ENCODE measurements around the gene EPPIN. TPM values are rescaled to one million over a fixed set of nuclear protein-coding genes. Genes with fewer than 3 reads are reported as not detected.

Gene EPPIN
- total RNA-seq, 1 experiment from 2014 or later, result 0.26 TPM

DNA sequence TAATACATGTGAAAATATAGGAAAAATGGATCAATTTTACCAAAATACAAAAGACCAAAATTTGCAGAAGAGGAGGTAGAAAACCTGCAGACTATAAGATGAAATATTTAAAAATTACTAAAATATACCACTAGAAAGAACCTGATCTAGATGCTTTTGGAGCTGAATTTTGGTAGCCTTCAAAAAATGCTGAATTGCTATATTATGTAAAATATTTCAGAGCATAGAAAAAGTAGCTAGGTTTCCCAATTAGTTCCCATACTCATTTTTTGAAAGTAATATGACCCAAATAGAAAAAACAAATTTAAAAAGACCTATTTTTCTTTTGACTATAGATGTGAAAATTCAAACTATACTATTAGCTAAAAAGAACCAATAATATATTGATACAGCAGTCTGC lies 3.6 kb upstream of the EPPIN start:
- ATAC-seq (no peak), DNase-seq (ENCODE audit: low spot score) (no peak)
- ChIA-PET CTCF (interaction anchor here (0.7 to 2.3 kb wide), 2 partner anchors 25 to 220 kb away, joined by 4 to 10 read pairs; no protein-coding TSS in a partner anchor), POLR2A (no interaction called here)
- peaks cover 23% of the 10 kb centered on the region for H3K9me3 Mint-ChIP-seq
- no peak overlapping the region for H3K4me3 Mint-ChIP-seq
- H3K27me3 Mint-ChIP-seq (ENCODE audit: low read depth), result no peaks in the 10 kb centered on the region; the same call in 1 of the 2 replicates
- no peak overlapping the region for H3K27ac Mint-ChIP-seq
- 0 out of 2 replicates have a peak, but pooled peaks cover 9% of the 10 kb centered on the region for H3K36me3 Mint-ChIP-seq
- TF ChIP-seq, protein P1, sequence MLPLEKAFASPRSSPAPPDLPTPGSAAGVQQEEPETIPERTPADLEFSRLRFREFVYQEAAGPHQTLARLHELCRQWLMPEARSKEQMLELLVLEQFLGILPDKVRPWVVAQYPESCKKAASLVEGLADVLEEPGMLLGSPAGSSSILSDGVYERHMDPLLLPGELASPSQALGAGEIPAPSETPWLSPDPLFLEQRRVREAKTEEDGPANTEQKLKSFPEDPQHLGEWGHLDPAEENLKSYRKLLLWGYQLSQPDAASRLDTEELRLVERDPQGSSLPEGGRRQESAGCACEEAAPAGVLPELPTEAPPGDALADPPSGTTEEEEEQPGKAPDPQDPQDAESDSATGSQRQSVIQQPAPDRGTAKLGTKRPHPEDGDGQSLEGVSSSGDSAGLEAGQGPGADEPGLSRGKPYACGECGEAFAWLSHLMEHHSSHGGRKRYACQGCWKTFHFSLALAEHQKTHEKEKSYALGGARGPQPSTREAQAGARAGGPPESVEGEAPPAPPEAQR (CRISPR knock-in tag; IDR thresholded peaks at IDR 0.05), result no peak
- TF ChIP-seq TEAD1 (CRISPR knock-in tag; IDR thresholded peaks at IDR 0.05), result no peak
- no peak for TF ChIP-seq RELA (CRISPR knock-in tag; IDR thresholded peaks at IDR 0.05; ENCODE audit: borderline replicate concordance)
- no peak for TF ChIP-seq KAT7 (CRISPR knock-in tag; IDR thresholded peaks at IDR 0.05; ENCODE audit: borderline replicate concordance)
- no peak for TF ChIP-seq ZNF263 (CRISPR knock-in tag; IDR thresholded peaks at IDR 0.05; ENCODE audit: low read depth)
- TF ChIP-seq, protein P2, sequence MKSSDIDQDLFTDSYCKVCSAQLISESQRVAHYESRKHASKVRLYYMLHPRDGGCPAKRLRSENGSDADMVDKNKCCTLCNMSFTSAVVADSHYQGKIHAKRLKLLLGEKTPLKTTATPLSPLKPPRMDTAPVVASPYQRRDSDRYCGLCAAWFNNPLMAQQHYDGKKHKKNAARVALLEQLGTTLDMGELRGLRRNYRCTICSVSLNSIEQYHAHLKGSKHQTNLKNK (CRISPR knock-in tag; IDR thresholded peaks at IDR 0.05), result no peak
- no peak for TF ChIP-seq CREB1 (CRISPR knock-in tag; IDR thresholded peaks at IDR 0.05)
- no peak for TF ChIP-seq ETV6 (CRISPR knock-in tag; IDR thresholded peaks at IDR 0.05)
- no peak for TF ChIP-seq FOXP1 (CRISPR knock-in tag; IDR thresholded peaks at IDR 0.05; ENCODE audit: borderline replicate concordance)
- TF ChIP-seq TCF7 (CRISPR knock-in tag; IDR thresholded peaks at IDR 0.05; ENCODE audit: low read depth), result no peak
- TF ChIP-seq, protein P3, sequence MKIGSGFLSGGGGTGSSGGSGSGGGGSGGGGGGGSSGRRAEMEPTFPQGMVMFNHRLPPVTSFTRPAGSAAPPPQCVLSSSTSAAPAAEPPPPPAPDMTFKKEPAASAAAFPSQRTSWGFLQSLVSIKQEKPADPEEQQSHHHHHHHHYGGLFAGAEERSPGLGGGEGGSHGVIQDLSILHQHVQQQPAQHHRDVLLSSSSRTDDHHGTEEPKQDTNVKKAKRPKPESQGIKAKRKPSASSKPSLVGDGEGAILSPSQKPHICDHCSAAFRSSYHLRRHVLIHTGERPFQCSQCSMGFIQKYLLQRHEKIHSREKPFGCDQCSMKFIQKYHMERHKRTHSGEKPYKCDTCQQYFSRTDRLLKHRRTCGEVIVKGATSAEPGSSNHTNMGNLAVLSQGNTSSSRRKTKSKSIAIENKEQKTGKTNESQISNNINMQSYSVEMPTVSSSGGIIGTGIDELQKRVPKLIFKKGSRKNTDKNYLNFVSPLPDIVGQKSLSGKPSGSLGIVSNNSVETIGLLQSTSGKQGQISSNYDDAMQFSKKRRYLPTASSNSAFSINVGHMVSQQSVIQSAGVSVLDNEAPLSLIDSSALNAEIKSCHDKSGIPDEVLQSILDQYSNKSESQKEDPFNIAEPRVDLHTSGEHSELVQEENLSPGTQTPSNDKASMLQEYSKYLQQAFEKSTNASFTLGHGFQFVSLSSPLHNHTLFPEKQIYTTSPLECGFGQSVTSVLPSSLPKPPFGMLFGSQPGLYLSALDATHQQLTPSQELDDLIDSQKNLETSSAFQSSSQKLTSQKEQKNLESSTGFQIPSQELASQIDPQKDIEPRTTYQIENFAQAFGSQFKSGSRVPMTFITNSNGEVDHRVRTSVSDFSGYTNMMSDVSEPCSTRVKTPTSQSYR (CRISPR knock-in tag; IDR thresholded peaks at IDR 0.05), result no peak
- TF ChIP-seq, protein P4, sequence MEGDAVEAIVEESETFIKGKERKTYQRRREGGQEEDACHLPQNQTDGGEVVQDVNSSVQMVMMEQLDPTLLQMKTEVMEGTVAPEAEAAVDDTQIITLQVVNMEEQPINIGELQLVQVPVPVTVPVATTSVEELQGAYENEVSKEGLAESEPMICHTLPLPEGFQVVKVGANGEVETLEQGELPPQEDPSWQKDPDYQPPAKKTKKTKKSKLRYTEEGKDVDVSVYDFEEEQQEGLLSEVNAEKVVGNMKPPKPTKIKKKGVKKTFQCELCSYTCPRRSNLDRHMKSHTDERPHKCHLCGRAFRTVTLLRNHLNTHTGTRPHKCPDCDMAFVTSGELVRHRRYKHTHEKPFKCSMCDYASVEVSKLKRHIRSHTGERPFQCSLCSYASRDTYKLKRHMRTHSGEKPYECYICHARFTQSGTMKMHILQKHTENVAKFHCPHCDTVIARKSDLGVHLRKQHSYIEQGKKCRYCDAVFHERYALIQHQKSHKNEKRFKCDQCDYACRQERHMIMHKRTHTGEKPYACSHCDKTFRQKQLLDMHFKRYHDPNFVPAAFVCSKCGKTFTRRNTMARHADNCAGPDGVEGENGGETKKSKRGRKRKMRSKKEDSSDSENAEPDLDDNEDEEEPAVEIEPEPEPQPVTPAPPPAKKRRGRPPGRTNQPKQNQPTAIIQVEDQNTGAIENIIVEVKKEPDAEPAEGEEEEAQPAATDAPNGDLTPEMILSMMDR (IDR thresholded peaks at IDR 0.05), result no peak
- TF ChIP-seq SP1 (CRISPR knock-in tag; conservative IDR thresholded peaks at IDR 0.05), result no peak
- TF ChIP-seq, protein P5, sequence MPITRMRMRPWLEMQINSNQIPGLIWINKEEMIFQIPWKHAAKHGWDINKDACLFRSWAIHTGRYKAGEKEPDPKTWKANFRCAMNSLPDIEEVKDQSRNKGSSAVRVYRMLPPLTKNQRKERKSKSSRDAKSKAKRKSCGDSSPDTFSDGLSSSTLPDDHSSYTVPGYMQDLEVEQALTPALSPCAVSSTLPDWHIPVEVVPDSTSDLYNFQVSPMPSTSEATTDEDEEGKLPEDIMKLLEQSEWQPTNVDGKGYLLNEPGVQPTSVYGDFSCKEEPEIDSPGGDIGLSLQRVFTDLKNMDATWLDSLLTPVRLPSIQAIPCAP (CRISPR knock-in tag; IDR thresholded peaks at IDR 0.05), result no peak
- no peak for TF ChIP-seq ZNF317 (CRISPR knock-in tag; IDR thresholded peaks at IDR 0.05; ENCODE audit: borderline replicate concordance, low read depth)
- TF ChIP-seq, protein P6, sequence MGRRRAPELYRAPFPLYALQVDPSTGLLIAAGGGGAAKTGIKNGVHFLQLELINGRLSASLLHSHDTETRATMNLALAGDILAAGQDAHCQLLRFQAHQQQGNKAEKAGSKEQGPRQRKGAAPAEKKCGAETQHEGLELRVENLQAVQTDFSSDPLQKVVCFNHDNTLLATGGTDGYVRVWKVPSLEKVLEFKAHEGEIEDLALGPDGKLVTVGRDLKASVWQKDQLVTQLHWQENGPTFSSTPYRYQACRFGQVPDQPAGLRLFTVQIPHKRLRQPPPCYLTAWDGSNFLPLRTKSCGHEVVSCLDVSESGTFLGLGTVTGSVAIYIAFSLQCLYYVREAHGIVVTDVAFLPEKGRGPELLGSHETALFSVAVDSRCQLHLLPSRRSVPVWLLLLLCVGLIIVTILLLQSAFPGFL (CRISPR knock-in tag; IDR thresholded peaks at IDR 0.05; ENCODE audit: borderline replicate concordance), result no peak
- TF ChIP-seq NR3C1 (CRISPR knock-in tag; conservative IDR thresholded peaks at IDR 0.05; ENCODE audit: low read depth), result no peak
- TF ChIP-seq IRF2 (CRISPR knock-in tag; IDR thresholded peaks at IDR 0.05; ENCODE audit: borderline replicate concordance, low read depth), result no peak
- no peak for TF ChIP-seq SOX15 (CRISPR knock-in tag; IDR thresholded peaks at IDR 0.05)
- TF ChIP-seq ZNF396 (CRISPR knock-in tag; IDR thresholded peaks at IDR 0.05; ENCODE audit: borderline replicate concordance), result no peak
- peaks cover 10% of the 10 kb centered on the region for H3K4me1 Mint-ChIP-seq
